ENCODE measurements around the gene HPX. TPM values are rescaled to one million over a fixed set of nuclear protein-coding genes. Genes with fewer than 3 reads are reported as not detected.

Gene HPX
- total RNA-seq, 2 donors from 2014 or later = 0.58 to 1.3 TPM

Other genes with a start within 250 kb of the HPX start
- not detected for gene OR52W1, start 241.8 kb downstream of the HPX start, total RNA-seq
- gene C11orf42, start 235.4 kb downstream of the HPX start, total RNA-seq = not detected
- 10 to 100 TPM; 16.9 to 25.4 TPM for gene FHIP1B, start 206.4 kb downstream of the HPX start, total RNA-seq
- gene CNGA4, start 201.9 kb downstream of the HPX start, total RNA-seq = under 1 TPM in 1 of 2 donors, not detected in 1; 0.24 TPM
- gene CCKBR, start 181.1 kb downstream of the HPX start, total RNA-seq = not detected
- gene CAVIN3, start 120.5 kb downstream of the HPX start, total RNA-seq = 10 to 100 TPM in 1 of 2 donors, 1 to 10 TPM in 1; 7.6 to 37.2 TPM
- gene SMPD1, start 50.5 kb downstream of the HPX start, total RNA-seq = 10 to 100 TPM; 12.9 to 15.2 TPM
- 10 to 100 TPM; 46.1 to 62.5 TPM for gene APBB1, start 21.9 kb downstream of the HPX start, total RNA-seq
- 10 to 100 TPM in 1 of 2 donors, 1 to 10 TPM in 1; 7.0 to 10.7 TPM for gene TRIM3, start 33.0 kb upstream of the HPX start, total RNA-seq
- gene ARFIP2, start 40.3 kb upstream of the HPX start, total RNA-seq = 10 to 100 TPM; 44.0 to 48.8 TPM
- 10 to 100 TPM; 42.7 to 43.7 TPM for gene TIMM10B, start 40.5 kb upstream of the HPX start, total RNA-seq
- 10 to 100 TPM; 25.2 to 39.3 TPM for gene DNHD1, start 56.3 kb upstream of the HPX start, total RNA-seq
- gene RRP8, start 162.6 kb upstream of the HPX start, total RNA-seq = 10 to 100 TPM; 27.2 to 31.9 TPM
- gene ILK, start 162.8 kb upstream of the HPX start, total RNA-seq = 100 to 1,000 TPM in 1 of 2 donors, 10 to 100 TPM in 1; 85.0 to 113 TPM
- gene TAF10, start 171.2 kb upstream of the HPX start, total RNA-seq = 100 to 1,000 TPM in 1 of 2 donors, 10 to 100 TPM in 1; 82.2 to 106 TPM
- 100 to 1,000 TPM in 1 of 2 donors, 10 to 100 TPM in 1; 75.7 to 172 TPM for gene TPP1, start 178.4 kb upstream of the HPX start, total RNA-seq
- gene DCHS1, start 214.8 kb upstream of the HPX start, total RNA-seq = 1 to 10 TPM in 1 of 2 donors, under 1 TPM in 1; 0.26 to 1.5 TPM
- 10 to 100 TPM; 65.8 to 74.7 TPM for gene MRPL17, start 242.4 kb upstream of the HPX start, total RNA-seq